HG02588 (cell line): Measurements from ENCODE around the gene RBM10.

Source experiments
- ATAC-seq: cut with Tn5 transposase; IDR thresholded peaks from one replicate; pipeline ENCODE4 v1.9.1; 2021; ENCODE audit warnings: mild to moderate bottlenecking, moderate library complexity; ENCODE audit not compliant: unreplicated experiment

RBM10 gene

DNA sequence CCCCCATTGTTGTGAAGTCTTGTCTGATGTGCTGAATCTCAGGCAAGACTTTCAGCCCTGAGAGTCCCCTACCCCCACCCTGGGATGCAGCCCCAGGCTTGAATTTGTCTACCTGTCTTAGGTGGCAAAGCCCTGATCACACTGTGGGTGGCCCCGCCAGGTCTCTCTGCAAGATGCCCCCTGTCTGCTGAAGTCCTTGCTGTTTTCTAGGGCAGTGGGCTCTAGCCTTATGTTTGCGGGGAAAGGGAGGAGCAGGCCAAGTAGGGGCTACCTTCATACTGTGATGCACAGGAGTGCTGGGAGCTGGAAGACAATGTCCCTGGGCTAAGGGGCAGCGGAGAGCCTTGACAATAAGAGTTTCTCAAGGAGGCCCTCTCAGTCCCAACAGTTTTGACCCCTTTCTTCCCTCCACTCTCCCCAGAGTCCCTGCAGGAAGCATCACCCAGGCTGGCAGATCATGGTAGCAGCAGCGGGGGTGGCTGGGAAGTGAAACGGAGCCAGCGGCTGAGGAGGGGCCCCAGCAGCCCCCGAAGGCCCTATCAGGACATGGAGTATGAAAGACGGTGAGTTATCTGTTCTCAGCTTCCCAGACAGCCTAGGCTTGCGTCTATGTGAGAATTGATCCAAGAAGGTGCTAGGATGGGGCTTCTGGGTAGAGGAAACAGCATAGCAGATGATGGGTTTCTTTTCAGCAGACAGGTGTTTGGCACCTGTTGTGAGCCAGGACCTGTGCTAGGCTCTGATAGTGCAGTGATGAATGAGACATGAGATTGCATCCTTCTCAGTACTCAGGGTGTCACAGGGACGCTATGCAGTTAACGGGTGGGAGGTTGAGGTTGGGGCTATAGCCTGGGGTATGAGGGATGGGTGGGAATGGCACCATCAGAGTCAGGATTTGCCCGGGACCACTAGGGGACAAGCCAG is 2.2 kb downstream of the RBM10 start:
- ATAC-seq, result no peak

DNA sequence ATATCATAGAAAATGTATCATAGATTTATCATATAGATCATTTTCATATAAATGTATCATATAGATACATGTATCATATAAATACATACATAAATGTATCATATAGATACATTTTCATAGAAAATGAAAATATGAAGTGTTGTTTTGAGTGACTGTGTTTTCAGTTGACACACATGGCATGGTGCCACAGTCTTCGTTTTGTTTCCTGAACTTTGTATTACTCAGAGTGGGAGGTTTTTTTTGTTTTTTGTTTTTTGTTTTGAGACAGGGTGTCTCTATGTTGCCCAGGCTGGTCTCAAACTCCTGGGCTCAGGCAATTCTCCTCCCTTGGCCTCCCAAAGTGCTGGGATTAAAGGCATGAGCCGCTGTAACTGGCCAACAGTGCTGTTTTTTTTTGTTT is 3.9 kb downstream of the RBM10 start:
- ATAC-seq, result no peak

DNA sequence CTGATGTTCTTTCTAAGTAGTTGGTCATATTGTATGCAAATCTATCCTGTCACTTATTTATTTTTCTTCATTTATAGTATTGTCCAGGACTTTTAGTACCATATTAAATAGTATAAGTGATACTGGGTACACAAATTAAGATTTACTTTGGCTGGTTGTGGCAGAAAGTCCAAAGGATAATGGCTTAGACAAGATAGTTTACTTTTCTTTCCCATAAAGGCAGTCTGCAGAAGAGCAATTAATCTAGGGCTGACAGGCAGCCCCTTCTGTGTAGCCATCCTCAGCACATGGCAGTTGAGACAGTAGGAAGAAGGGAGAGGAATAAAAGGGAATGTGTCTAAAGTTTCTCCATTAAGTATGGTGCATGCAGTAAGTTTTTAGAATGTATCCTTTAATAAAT is 6.4 kb downstream of the RBM10 start:
- ATAC-seq, result no peak

DNA sequence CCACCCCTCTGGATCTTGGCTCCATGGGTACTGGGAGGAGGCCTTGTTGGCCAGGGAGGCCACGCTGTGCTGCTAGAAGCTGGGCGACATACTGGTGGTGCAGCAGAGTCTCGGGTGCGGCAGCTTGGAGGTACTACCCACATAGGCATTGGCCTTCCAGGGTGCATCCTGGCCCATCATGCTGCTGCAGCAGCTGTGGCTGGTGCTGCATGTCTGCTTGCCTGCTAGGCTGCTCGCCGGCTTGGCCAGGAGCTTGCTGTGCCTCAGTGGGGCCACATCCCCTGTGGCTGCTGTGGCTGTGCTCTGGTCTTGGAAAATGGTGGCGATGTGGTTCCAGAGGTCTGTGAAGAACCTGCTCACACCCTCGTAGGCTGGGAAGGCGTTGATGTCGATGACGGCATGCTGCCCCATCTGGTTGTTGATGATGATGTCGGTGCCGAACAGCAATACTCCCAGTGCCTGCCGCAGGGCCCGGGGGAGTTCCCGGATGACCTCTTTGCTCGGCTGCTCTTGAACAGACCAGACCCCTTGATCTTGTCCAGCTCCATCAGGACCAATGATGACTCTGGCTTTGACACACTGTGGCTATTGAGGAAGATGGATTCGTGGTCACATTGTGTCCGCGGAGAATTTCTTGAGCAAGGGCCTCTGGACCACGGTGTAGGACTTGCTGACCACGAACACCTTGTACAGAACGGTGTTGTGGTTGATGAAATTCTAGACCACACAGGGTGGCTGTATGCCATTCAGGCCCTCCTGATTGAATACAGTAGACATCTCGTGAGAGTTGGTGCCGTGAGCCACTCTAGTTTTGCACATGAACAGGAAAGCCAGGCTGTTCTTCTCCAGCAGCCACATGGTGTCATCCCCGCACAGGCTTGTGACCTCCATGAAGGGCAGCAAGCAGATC is 11.8 kb downstream of the RBM10 start:
- no peak for ATAC-seq

DNA sequence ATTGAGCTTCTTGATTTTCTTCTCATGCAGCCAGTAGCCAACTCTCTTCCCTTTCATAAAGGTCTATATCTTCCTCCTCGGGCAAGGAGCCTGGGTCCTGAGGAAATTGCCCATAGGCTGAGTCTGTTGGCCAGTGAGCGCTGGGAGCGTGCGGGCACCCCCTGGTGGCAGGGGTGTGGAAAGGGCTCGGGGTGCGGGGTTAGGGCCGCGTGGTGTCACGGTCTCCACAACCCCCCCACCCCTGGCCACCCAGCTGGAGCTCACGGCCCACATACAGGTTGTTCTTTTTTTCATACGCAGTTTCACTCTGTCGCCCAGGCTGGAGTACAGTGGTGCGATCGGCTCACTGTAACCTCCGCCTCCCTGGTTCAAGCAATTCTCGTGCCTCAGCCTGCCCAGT is 13.1 kb downstream of the RBM10 start:
- no peak for ATAC-seq

DNA sequence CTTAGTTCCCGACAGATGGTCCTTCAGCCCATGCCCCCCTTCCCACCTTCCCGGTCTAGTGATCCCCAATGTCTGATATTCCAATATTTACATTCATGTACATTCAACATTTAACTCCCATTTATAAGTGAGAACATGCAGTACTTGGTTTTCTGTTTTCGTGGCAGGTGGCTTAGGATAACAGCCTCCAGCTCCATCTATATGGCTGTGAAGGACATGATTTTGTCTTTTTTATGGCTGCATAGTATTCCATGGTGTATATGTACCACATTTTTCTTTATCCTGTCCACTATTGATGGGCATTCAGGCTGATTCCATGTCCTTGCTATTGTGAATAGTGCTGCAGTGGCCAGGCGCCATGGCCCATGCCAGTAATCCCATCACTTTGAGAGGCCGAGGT is 13.8 kb downstream of the RBM10 start:
- ATAC-seq, result no peak

DNA sequence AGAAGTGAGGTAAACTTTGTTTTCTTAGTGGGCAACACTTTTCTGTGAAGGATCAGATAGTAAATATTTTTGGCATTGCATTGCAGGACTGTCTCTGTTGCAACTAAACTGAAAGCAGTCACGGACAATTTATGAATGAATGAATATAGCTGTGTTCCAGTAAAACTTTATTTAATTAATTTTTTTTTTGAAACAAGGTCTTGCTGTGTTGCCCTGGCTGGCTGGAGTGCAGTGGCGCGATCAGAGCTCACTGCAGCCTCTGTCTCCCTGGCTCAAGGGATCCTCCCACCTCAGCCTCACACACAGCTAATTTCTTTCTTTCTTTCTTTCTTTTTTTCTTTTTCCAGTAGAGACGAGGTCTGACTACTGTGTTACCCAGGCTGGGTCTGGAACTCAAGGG is 15.8 kb downstream of the RBM10 start:
- no peak for ATAC-seq

DNA sequence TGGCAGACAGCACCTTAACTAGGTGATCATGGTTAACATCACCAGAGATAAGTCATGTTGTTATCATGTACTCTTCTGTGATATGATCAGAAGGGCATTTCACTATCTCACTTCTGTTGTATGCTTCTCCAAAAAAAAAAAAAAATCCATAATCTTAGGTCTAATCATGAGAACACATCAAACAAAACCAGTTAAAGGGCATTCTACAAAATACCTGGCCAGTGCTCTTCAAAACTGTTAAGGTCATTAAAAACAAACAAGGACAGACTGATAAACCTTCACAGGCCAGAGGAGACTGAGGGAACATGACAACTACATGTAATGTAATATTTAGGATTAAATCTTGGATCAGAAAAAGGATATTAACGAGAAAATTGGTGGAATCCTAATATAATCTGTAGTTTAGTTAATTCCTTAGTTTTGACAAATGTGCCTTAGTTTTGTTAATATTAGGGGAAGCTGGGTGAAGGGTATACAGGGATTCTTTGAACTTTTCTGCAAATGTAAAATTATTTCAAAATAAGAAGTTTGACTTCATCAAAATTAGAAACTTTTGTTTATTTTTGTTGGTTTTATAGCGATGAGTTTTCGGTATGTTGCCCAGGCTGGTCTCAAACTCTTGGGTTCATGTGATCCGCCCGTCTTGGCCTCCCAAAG is 18.0 kb downstream of the RBM10 start:
- no peak for ATAC-seq

DNA sequence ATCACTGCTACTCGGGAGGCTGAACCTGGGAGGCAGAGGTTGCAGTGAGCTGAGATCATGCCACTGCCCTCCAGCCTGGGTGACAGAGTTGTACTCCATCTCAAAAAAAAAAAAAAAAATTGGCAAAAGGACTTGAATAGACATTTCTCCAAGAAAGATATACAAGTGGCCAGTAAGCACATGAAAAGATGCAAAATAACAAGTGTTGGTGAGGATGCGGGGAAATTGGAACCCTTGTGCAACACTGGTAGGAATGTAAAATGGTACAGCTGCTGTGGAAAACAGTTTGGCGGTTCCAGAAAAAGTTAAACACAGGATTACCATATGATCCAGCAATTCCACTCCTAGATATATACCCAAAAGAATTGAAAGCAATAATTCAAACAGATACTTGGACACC is 19.4 kb downstream of the RBM10 start:
- ATAC-seq, result no peak

DNA sequence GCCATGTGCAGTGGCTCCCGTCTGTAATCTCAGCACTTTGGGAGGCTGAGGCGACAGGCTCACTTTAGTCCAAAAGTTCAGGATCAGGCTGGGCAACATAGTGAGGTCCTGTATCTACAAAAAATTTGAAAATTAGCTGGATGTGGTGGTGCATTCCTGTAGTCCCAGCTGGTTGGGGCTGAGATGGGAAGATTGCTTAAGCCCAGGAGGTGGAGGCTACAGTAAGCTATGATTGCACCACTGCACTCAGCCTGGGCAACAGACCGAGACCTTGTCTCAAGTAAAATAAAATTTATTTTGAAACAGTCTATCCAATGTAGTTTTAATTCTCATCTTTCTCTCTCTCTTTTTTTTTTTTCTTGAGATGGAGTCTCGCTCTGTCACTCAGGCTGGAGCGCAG is 21.1 kb downstream of the RBM10 start:
- no peak for ATAC-seq

DNA sequence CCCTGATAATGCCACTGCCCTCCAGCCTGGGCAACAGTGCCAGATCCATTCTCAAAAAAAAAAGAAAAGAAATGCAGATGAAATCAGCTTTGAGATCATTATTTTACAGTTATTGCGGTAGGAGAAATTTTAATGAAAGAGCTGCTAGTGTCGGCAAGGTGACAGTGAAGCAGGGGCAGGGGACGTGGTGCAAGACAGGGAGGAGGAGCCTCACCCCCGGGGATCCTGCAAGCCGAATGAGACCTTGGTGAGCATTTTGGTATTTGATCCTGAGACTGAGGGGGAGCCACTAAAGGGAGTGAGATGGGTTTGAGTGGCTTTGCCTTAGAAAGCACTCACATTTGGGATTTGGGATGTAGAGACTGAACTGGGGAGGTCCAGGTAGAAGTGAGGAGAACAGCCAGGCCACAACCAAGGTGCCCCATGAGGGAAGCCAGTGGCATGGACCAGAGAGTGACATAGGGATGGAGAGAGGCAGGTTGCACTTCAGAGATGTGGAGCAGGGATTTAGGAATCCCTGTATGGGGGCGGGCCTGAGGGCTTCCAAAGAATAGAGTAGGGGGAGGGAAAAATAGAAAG is 23.6 kb downstream of the RBM10 start:
- no peak for ATAC-seq

DNA sequence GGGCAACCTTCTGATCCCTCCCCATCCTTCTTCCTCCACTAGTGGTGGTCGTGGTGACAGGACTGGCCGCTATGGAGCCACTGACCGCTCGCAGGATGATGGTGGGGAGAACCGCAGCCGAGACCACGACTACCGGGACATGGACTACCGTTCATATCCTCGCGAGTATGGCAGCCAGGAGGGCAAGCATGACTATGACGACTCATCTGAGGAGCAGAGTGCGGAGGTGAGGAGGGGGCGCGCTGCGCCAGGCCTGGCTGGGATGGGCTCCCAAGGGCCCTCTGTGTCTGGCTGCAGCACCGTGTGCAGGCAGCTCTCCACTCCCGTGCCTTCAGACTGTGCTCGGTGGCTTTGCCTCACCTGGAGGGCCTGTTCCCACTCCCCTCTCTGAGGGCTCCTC is 24.3 kb downstream of the RBM10 start:
- no peak for ATAC-seq

DNA sequence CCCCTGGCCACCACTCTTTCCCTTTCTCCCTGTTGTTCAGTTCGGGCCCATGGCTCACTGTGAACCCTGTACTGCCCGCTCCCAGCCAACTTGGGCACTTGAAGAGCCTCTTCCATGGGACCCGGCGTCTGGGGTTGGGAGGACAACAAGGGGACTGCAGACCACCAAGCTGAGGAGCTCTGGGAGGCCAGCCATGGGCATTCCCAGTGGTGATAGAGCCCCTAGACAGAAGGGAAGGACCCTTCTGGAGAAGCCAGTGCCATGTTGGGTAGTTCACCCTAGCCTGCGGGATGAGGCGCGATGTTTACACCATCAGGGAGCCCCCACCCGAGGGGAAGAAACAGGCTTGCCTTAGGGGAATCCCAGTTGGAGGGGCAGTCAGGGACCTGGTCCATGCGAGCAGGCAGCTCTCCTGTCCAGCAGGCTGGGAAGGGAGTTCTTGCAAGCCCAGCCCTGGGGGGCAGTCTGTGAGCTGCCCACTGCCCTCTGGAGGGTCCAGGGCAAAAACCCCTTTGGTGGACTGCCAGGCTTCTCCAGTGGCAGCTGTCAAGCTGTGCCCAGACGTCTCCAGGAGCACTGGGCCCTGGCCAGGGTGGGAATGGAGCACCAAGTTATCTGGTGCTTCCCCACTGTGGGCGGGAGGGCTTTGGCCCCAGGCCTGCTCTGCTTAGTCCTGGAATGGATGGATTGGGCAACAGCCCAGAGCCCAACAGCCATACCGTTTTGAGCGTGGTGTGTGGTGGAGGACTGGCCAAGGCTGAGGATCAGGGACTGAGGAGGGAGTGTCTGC is 24.9 kb downstream of the RBM10 start:
- ATAC-seq, result no peak

DNA sequence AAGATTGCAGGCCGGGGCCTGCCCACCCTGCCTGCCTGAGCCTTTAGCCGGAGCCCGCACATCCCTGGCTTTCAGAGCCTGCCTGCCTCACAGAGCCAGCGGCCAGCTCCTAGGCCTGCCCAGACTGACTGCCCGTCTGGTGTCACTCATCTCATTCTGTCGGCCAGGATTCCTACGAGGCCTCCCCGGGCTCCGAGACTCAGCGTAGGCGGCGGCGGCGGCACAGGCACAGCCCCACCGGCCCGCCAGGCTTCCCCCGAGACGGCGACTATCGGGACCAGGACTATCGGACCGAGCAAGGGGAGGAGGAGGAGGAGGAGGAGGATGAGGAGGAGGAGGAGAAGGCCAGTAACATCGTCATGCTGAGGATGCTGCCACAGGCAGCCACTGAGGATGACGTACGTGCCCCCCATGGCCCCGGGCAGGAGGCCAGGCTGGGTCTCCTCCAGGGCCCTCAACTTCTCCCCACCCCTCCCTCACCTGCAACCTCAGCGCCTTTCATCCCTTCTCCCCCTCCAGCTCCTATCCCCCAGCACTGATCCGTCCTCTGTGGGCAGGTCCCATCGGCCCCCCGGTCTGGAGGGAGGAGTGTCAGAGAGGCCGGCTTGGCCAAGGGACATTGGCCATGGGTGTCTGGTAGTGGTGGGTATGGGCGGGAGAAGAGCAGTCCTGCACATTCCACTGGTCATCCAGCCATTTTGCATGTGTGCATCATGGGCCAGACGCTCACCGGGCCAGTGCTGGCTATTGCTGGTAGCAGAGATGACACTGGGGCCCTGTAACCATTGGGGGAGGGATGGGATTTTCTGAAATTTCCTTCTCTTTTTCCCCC is 26.1 kb downstream of the RBM10 start:
- no peak for ATAC-seq

DNA sequence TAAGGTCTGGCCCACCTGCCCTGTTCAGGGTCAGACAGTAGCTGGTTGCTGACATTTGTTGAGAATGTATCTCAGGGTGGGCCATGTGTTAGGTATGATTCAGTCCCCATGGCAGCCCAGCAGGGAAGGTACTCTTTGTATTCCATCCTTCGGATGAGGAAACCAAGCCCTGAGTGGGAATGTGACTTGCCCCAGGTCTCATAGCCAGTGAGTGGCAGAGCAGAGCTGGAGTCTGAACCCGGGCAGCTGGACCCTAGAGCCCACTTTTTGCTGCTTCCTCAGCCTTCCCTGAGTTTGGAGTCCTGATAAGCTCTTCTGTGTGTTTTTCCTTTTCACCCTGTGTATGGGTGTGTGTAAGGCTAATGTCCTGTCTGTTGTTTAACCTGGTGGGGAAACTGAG is 27.0 kb downstream of the RBM10 start:
- ATAC-seq, result no peak

DNA sequence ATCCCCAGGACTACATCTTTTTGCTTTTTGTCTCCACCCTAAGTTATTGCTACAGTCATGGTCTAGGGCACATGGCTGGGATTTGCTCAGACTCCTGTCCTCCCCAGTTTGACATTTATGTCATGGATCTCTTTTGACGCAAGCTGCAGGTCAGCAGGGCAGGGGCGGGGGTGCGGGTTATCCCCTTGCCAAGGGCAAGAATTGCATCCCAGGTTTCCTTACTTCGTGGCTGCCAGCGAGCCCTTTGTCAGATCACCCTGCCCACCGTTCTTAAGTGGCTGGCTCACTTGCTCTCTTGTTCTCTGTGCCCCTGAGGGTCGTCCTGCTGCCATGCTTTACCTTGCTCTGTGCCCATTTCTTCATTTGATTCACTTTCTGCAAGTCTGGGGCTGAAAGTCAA is 27.5 kb downstream of the RBM10 start:
- no peak for ATAC-seq

DNA sequence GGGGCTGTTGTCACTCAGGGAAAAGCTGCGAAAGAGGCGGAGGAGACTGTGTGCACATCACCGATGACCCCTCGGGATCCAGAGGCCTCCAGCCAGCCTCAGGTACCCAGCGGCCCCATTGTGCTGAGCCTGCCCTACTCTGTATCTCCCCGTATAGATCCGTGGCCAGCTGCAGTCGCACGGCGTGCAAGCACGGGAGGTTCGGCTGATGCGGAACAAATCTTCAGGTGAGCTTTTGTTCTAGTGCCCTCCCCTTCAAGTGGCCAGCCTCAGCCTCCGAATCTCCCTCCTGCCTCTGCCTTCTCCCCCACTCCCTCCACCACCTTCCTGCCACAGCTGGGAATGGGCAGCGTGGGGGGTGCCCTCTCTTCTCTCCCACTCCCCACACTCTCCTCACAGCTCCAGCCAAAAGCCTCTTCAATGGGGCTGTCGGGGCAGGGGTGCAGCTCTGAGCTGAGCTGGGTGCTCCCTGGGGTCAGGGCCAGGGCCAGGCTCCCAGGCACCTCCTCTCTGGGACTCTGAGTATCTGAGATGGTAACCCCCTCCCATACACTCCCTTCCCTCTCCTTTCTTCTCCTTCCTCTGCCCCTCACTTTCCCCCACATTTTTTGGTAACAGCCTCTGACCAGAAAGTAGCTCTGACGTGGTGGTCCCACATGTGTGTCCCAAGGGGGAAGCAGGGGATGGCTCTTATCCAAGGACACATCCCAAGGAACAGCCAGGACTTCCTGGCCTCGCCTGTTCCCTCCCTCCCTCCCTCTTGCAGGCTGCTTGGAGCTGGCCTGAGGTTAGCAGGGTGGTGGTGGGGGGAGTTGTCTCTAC is 28.2 kb downstream of the RBM10 start:
- no peak for ATAC-seq

DNA sequence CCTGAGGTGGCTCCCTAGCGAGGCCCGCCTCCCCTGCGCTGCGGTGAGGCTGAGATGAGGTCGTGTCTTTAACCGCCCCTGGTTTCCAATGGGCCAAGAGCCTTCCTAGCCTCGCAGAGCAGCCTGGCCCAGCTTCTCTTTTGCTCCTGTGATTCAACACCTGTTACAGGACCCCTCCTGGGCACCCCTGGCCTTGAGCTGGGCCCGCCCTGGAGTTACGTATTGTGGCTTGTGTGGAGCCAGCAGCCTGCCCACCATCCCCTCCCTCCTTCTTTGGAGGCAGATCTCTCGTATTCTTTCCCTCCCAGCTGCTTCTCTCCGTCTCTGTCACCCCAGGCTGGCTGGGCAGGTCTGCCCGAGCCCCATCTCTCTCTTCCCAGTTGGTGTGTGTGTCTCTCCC is 29.4 kb downstream of the RBM10 start:
- ATAC-seq, result no peak
